Fibroblast of lung (primary cell): ENCODE data around the gene SCN3A.

Experiments
- CTCF ChIP-seq, 2 donors: IDR thresholded peaks in 1 of 2; conservative IDR thresholded peaks in 1 of 2; 1 replicate in 1 of 2; 2 replicates in 1 of 2; pipeline ENCODE4 v1.5.1; 2011 to 2012; ENCODE audit warnings: low read length in 2 of 2, control low read depth in 1 of 2, inconsistent platforms in 1 of 2, low read depth in 1 of 2, mild to moderate bottlenecking in 1 of 2
- EZH2 ChIP-seq: IDR thresholded peaks from 2 replicates; pipeline ENCODE4 v1.5.1; 2012; ENCODE audit warnings: low read length, control low read depth, mild to moderate bottlenecking; ENCODE audit errors: missing control alignments

GRCh38 chr2:165068487-165068757 is 135.4 kb downstream of the SCN3A start:
- TF ChIP-seq CTCF (conservative IDR thresholded peaks at IDR 0.05 in 1 of 2, IDR thresholded peaks at IDR 0.05 in 1 of 2; ENCODE audit: low read depth in 1 of 2, low read length in 2 of 2) = no peak
- no peak for TF ChIP-seq EZH2
